CD4-positive, CD25-positive, alpha-beta regulatory T cell (primary cell): ENCODE results near the gene SLC7A14. TPM values are rescaled to one million over a fixed set of nuclear protein-coding genes. Genes with fewer than 3 reads are reported as not detected.

Experiments used
- ATAC-seq, 2 donors: fragments of 150-1000 bp; cut with Tn5 transposase; one replicate each; pipeline ENCODE4 v1.10.0; 2021; ENCODE audit warnings: low read depth in 2 of 2, moderate number of reproducible peaks in 2 of 2, moderate library complexity in 1 of 2
- DNase-seq, 3 donors: peaks; one replicate each; pipeline versions ENCODE4 v3.0.0 to v3.0.0-alpha.2; 2012 to 2022; ENCODE audit warnings: mixed read lengths in 1 of 3
- H3K27ac ChIP-seq: one replicate; pipeline ENCODE4 v1.7.0; 2013; ENCODE audit warnings: mild to moderate bottlenecking, low read length; ENCODE audit not compliant: insufficient read depth, poor library complexity, severe bottlenecking
- H3K27me3 ChIP-seq: one replicate; pipeline ENCODE4 v1.7.0; 2013; ENCODE audit warnings: low read length; ENCODE audit not compliant: control insufficient read depth, insufficient read depth
- H3K36me3 ChIP-seq: one replicate; pipeline ENCODE4 v1.7.0; 2013; ENCODE audit warnings: mild to moderate bottlenecking, low read length, moderate library complexity; ENCODE audit not compliant: control insufficient read depth, insufficient read depth
- H3K4me1 ChIP-seq: 2 replicates; pipeline ENCODE4 v1.7.0; 2013; ENCODE audit warnings: mild to moderate bottlenecking, low read length; ENCODE audit not compliant: insufficient read depth, control insufficient read depth, poor library complexity, severe bottlenecking
- H3K4me3 ChIP-seq: one replicate; pipeline ENCODE4 v1.7.0; 2013; ENCODE audit warnings: low read depth, mild to moderate bottlenecking, low read length, moderate library complexity
- H3K9me3 ChIP-seq, 2 experiments: 1 replicate in 1 of 2; 2 replicates in 1 of 2; pipeline ENCODE4 v1.7.0; 2013; ENCODE audit warnings: low read length in 2 of 2, mild to moderate bottlenecking in 1 of 2, moderate library complexity in 1 of 2; ENCODE audit not compliant: control insufficient read depth in 2 of 2
- H3K27ac Mint-ChIP-seq, 3 donors: one replicate each; pipeline ENCODE4 v1.8.0; 2020 to 2022; ENCODE audit warnings: mild to moderate bottlenecking in 3 of 3, mixed read lengths in 3 of 3, moderate library complexity in 2 of 3
- H3K27me3 Mint-ChIP-seq: one replicate; pipeline ENCODE4 v1.8.0; 2022; ENCODE audit warnings: mild to moderate bottlenecking, mixed read lengths
- H3K36me3 Mint-ChIP-seq: one replicate; pipeline ENCODE4 v1.8.0; 2020; ENCODE audit warnings: mixed read lengths
- H3K4me1 Mint-ChIP-seq, 4 donors: one replicate each; pipeline ENCODE4 v1.8.0; 2020 to 2022; ENCODE audit warnings: mixed read lengths in 4 of 4, mild to moderate bottlenecking in 1 of 4
- H3K4me3 Mint-ChIP-seq, 4 donors: one replicate each; pipeline ENCODE4 v1.8.0; 2020 to 2022; ENCODE audit warnings: mild to moderate bottlenecking in 4 of 4, mixed read lengths in 4 of 4, moderate library complexity in 3 of 4
- H3K9me3 Mint-ChIP-seq, 7 donors: one replicate each; pipeline ENCODE4 v1.8.0; 2020 to 2022; ENCODE audit warnings: mixed read lengths in 7 of 7, mild to moderate bottlenecking in 3 of 7, moderate library complexity in 2 of 7
- polyA plus RNA-seq, 4 donors: library from polyadenylated mRNA; unstranded; fragments of 300-500 nt; fragmentation: Illumina TruSeq; gene quantifications; one replicate each; pipeline ENCODE4 v1.2.3, GENCODE V29; 2021
- total RNA-seq: library from RNA; stranded (reverse); gene quantifications from one replicate; pipeline ENCODE4 v1.2.3, GENCODE V29; 2022

The SLC7A14 gene
- total and polyA plus RNA-seq, 5 donors from 2014 or later, result not detected

DNA sequence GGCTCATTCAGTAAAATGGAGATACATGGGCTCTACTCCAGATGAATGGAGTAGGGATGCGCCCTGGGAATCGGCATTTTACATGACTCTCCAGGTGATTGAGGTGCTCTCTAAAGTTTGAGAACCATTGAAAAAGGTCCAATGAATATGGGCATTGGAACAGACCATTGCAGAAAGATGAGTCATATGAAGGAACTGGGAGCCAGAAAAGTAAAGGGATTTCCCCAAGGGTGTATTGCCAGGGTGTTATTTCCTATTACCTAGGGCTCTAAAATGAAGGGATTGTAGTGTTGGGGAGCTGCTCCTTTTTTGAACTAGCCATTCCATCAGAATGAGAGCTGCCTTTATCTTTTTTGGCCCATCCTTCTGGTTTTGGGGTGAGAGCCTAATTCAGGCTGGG lies 145.5 kb downstream of the SLC7A14 start:
- Mint-ChIP-seq H3K9me3 (peaks cover 0 to 2% (median 0%) of the 10 kb centered on the region in 7 donors), H3K4me1 (no peaks in the 10 kb centered on the region), H3K4me3 (no peak overlapping the region), H3K27ac (no peak overlapping the region), H3K36me3 (no peaks in the 10 kb centered on the region), H3K27me3 (peaks cover 6% of the 10 kb centered on the region)
- Histone ChIP-seq H3K27ac (no peak overlapping the region), H3K4me3 (no peak overlapping the region), H3K27me3 (peaks cover 7% of the 10 kb centered on the region), H3K4me1 (no peaks in the 10 kb centered on the region), H3K36me3 (no peaks in the 10 kb centered on the region), H3K9me3 (no peaks in the 10 kb centered on the region)
- ATAC-seq (no peak), DNase-seq (no peak)

DNA sequence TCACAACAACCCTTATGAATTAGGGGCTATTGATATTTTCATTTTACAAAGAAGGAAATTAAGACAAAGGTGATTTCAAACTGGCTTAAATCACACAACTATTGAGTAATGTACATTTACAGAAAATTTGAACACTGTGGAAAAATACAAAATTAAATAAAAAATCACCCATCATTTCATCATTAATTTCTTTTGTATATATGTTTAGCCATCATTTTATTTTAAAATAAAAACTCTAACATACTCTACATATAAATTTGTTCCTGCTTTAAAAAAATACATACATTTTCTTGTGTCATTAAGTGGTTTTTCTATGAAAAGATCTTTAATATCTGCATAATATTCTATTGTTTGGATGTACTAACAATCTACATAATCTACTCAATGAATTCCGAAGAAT lies 147.0 kb downstream of the SLC7A14 start:
- H3K9me3 ChIP-seq, result no peaks in the 10 kb centered on the region
- H3K4me1 ChIP-seq, result no peaks in the 10 kb centered on the region
- H3K27me3 ChIP-seq, result peaks cover 7% of the 10 kb centered on the region
- Mint-ChIP-seq H3K27ac (no peak overlapping the region), H3K4me1 (no peaks in the 10 kb centered on the region), H3K36me3 (no peaks in the 10 kb centered on the region), H3K27me3 (peaks cover 16% of the 10 kb centered on the region), H3K4me3 (no peak overlapping the region), H3K9me3 (peaks cover 0 to 2% (median 0%) of the 10 kb centered on the region in 7 donors)
- DNase-seq, result no peak
- H3K4me3 ChIP-seq, result no peak overlapping the region
- no peaks in the 10 kb centered on the region for H3K36me3 ChIP-seq
- no peak overlapping the region for H3K27ac ChIP-seq
- ATAC-seq, result no peak

DNA sequence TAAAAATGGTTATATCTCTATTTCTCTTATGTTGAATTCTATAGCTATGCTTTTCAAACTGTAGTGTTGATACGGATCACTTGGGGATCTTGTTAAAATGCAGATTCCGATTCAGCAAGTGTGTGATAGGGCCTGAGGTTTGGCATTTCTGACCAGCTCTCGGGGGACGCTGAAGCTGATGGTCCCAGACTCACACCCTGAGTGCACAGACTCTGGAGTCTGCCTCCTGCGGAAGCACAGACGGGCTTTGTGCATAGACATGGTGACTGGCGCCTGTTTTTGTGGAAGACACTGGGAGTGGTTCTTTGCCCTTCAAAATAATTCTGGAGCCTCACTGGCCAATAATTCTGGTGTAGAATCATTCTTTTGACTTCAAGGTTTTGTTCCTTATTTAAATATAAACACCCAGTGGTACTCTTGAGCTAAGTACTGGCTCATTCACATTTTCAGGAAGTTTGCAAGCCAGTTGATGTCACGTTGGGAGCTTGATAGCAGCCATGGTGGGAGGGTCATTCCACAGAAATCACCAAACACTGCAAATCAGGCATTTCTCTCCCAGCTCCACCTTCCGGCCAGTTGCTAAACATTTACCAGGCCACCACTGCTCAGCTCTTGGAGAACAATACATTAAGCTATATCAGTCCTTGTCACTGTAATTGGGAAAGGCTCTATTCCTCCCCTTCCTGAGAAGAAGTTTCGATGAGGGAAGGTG lies 148.0 kb downstream of the SLC7A14 start:
- peaks cover 0 to 2% (median 0%) of the 10 kb centered on the region in 7 donors for H3K9me3 Mint-ChIP-seq
- no peaks in the 10 kb centered on the region for H3K4me1 Mint-ChIP-seq
- Histone ChIP-seq H3K4me3 (no peak overlapping the region), H3K27me3 (peaks cover 7% of the 10 kb centered on the region), H3K9me3 (no peaks in the 10 kb centered on the region), H3K27ac (no peak overlapping the region), H3K36me3 (no peaks in the 10 kb centered on the region), H3K4me1 (no peaks in the 10 kb centered on the region)
- ATAC-seq (no peak), DNase-seq (no peak)
- H3K27me3 Mint-ChIP-seq, result peaks cover 16% of the 10 kb centered on the region
- H3K36me3 Mint-ChIP-seq, result no peaks in the 10 kb centered on the region
- H3K27ac Mint-ChIP-seq, result no peak overlapping the region
- no peak overlapping the region for H3K4me3 Mint-ChIP-seq

DNA sequence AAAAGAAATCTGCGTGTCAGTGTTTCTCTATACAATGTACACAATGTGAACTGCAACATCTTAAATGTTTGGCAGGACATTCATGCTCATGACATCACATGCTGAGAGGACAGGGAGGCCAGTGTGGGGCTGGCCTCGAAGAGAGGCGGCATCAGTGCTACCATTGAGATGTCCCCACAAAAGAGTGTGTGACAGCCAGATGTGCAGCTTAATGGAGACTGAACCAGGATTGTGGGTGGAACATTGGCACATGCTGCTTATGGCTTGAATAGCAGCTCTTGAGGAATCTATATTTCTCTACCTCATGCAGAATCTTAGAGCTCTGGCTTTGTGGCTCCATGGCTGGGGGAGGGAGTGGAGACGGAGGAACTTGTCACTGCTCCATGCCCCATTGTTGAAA lies 148.7 kb downstream of the SLC7A14 start:
- no peak overlapping the region for H3K4me3 Mint-ChIP-seq
- no peaks in the 10 kb centered on the region for H3K36me3 Mint-ChIP-seq
- peaks cover 16% of the 10 kb centered on the region for H3K27me3 Mint-ChIP-seq
- Histone ChIP-seq H3K27me3 (peaks cover 4% of the 10 kb centered on the region), H3K36me3 (no peaks in the 10 kb centered on the region), H3K4me1 (no peaks in the 10 kb centered on the region), H3K27ac (no peak overlapping the region), H3K9me3 (no peaks in the 10 kb centered on the region), H3K4me3 (no peak overlapping the region)
- no peak for DNase-seq
- H3K27ac Mint-ChIP-seq, result no peak overlapping the region
- no peak for ATAC-seq
- no peaks in the 10 kb centered on the region for H3K4me1 Mint-ChIP-seq
- H3K9me3 Mint-ChIP-seq, result peaks cover 0 to 2% (median 0%) of the 10 kb centered on the region in 7 donors

DNA sequence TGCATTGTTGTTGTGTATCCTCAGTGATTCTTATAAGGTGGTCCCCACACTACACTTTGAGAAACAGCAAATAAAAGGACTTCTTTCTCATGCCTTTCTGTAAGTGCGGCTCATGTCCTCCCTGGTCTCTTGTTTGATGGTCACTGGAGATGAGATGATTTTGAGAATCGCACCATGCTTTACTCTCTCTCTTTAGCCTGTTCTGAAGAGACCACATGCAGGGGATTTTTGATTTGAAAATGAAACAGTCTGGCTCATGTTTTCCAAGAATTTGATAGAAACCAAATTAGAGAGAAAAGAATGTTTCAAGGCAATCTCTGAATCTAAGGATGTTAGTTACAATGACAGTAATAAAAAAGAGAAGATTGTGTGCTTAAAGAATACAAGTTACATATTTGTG lies 149.2 kb downstream of the SLC7A14 start:
- no peaks in the 10 kb centered on the region for H3K36me3 Mint-ChIP-seq
- Histone ChIP-seq H3K36me3 (no peaks in the 10 kb centered on the region), H3K4me1 (no peaks in the 10 kb centered on the region), H3K4me3 (no peak overlapping the region), H3K27me3 (peaks cover 4% of the 10 kb centered on the region), H3K9me3 (no peaks in the 10 kb centered on the region), H3K27ac (no peak overlapping the region)
- peaks cover 16% of the 10 kb centered on the region for H3K27me3 Mint-ChIP-seq
- no peaks in the 10 kb centered on the region for H3K4me1 Mint-ChIP-seq
- peaks cover 0 to 1% (median 0%) of the 10 kb centered on the region in 7 donors for H3K9me3 Mint-ChIP-seq
- no peak overlapping the region for H3K27ac Mint-ChIP-seq
- ATAC-seq (no peak), DNase-seq (no peak)
- H3K4me3 Mint-ChIP-seq, result no peak overlapping the region

DNA sequence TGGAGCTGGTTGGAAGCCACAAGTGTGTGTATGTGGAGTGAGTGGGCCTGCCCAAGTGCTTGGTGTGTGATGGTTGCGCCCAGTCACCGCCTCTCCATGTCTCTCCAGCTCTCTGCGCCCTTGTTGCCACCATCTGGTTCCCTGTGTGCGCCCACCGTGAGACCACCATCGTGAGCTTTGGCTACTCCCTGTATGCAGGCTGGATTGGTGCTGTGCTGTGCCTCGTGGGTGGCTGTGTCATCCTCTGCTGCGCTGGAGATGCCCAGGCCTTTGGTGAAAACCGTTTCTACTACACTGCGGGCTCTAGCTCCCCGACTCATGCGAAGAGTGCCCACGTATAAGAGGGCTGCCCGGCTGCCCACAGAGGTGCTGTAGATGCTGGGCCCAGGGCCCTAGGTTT lies 153.5 kb downstream of the SLC7A14 start:
- Histone ChIP-seq H3K27ac (no peak overlapping the region), H3K4me3 (no peak overlapping the region), H3K27me3 (peaks cover 5% of the 10 kb centered on the region), H3K4me1 (no peaks in the 10 kb centered on the region), H3K9me3 (no peaks in the 10 kb centered on the region), H3K36me3 (no peaks in the 10 kb centered on the region)
- ATAC-seq, result no peak
- Mint-ChIP-seq H3K36me3 (no peaks in the 10 kb centered on the region), H3K9me3 (peaks cover 0 to 1% (median 0%) of the 10 kb centered on the region in 7 donors), H3K4me3 (no peak overlapping the region), H3K27ac (no peak overlapping the region), H3K4me1 (peaks cover 0 to 11% (median 6%) of the 10 kb centered on the region in 4 donors), H3K27me3 (peaks cover 16% of the 10 kb centered on the region)
- no peak for DNase-seq

DNA sequence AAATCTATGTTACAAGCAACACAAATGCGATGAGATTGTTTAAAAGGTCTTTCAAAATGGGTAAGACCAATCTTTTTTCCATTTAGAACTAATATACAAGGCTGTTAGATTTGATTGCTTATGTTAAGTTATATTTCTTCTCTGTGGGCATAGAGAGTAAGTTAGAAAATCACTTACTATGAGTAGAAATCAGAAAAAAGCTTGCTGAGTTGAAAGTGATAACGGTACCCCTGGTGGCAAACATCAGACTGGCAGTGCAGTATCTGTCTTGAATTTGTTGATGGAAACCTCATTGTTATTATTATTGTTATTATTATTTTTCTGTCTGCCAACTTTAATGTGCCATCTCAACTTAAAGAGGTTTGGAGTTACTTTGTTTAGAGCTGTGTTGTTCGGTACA lies 154.8 kb downstream of the SLC7A14 start:
- H3K27me3 ChIP-seq, result peaks cover 4% of the 10 kb centered on the region
- ATAC-seq (no peak), DNase-seq (no peak)
- H3K9me3 Mint-ChIP-seq, result peaks cover 0 to 1% (median 0%) of the 10 kb centered on the region in 7 donors
- no peak overlapping the region for H3K4me3 Mint-ChIP-seq
- H3K27me3 Mint-ChIP-seq, result peaks cover 21% of the 10 kb centered on the region
- no peaks in the 10 kb centered on the region for H3K9me3 ChIP-seq
- no peaks in the 10 kb centered on the region for H3K36me3 ChIP-seq
- no peaks in the 10 kb centered on the region for H3K36me3 Mint-ChIP-seq
- no peak overlapping the region for H3K27ac ChIP-seq
- no peaks in the 10 kb centered on the region for H3K4me1 ChIP-seq
- H3K4me3 ChIP-seq, result no peak overlapping the region
- peaks cover 0 to 11% (median 6%) of the 10 kb centered on the region in 4 donors for H3K4me1 Mint-ChIP-seq
- H3K27ac Mint-ChIP-seq, result no peak overlapping the region

DNA sequence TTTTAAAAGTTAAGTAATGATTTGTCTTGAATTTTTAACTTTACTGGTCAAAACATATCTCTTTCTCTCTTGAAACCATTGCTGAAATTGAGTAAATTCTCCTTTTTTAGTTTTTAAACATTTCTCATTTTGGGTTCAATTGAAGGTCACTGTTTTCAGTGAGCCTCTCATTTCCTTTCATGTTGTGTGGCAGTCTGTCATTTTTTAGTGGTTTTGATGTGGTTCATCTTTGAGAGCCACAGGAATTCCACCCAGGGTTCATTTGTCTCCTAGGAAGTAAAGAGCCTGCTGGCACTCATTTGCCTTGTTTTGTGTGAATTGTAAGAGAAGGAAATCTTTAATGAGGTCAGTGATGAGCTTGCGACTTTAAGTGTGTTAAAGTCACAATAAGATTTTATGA lies 156.8 kb downstream of the SLC7A14 start:
- H3K4me1 Mint-ChIP-seq, result peaks cover 0 to 11% (median 6%) of the 10 kb centered on the region in 4 donors
- peaks cover 4% of the 10 kb centered on the region for H3K27me3 ChIP-seq
- ATAC-seq, result no peak
- H3K4me3 Mint-ChIP-seq, result no peak overlapping the region
- no peaks in the 10 kb centered on the region for H3K9me3 ChIP-seq
- no peaks in the 10 kb centered on the region for H3K4me1 ChIP-seq
- no peak overlapping the region for H3K27ac Mint-ChIP-seq
- no peak for DNase-seq
- H3K9me3 Mint-ChIP-seq, result peaks cover 0 to 1% (median 0%) of the 10 kb centered on the region in 7 donors
- H3K36me3 ChIP-seq, result no peaks in the 10 kb centered on the region
- H3K4me3 ChIP-seq, result no peak overlapping the region
- no peak overlapping the region for H3K27ac ChIP-seq
- H3K36me3 Mint-ChIP-seq, result no peaks in the 10 kb centered on the region
- H3K27me3 Mint-ChIP-seq, result peaks cover 11% of the 10 kb centered on the region
